ENCODE measurements around the gene MRGPRE. TPM values are rescaled to one million over a fixed set of nuclear protein-coding genes. Genes with fewer than 3 reads are reported as not detected.

MRGPRE gene
- total RNA-seq, 2 experiments from 2014 or later: not detected

DNA sequence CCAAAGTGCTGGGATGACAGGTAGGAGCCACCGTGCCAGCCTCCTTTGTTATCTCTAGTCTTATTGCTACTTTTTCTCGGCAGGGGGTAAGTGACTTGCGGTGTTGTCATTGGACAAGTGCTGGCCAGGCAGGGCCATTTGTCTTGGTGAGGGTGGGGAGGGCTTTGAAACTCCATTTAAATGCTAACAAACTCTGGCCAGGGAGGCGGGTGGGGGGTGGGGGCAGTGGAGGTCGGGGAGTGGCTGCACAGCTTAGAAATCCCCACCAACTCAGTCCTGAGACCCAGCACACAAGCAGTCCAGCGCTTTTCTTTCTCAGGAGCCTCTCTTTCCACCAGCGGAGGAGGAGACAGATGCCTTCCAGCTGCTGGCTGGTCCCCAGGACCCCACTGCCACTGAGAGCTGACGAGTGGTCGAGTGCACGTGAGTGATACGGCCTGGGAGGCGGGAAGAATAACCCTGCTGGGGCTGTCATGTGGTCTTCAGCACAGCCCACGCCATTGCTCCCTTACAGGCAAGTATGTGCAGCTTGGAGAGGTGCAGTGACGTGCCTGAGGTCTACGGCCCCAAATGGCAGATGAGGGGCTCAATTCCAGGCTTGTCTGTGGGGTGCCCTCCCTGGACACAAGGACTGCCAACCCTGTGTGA, 42.9 kb downstream of the MRGPRE start:
- ChIA-PET POLR2A (no interaction called here), CTCF (no interaction called here)
- TF ChIP-seq, protein P1, sequence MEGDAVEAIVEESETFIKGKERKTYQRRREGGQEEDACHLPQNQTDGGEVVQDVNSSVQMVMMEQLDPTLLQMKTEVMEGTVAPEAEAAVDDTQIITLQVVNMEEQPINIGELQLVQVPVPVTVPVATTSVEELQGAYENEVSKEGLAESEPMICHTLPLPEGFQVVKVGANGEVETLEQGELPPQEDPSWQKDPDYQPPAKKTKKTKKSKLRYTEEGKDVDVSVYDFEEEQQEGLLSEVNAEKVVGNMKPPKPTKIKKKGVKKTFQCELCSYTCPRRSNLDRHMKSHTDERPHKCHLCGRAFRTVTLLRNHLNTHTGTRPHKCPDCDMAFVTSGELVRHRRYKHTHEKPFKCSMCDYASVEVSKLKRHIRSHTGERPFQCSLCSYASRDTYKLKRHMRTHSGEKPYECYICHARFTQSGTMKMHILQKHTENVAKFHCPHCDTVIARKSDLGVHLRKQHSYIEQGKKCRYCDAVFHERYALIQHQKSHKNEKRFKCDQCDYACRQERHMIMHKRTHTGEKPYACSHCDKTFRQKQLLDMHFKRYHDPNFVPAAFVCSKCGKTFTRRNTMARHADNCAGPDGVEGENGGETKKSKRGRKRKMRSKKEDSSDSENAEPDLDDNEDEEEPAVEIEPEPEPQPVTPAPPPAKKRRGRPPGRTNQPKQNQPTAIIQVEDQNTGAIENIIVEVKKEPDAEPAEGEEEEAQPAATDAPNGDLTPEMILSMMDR (IDR thresholded peaks at IDR 0.05): no peak
- Mint-ChIP-seq H3K27me3 (no peaks in the 10 kb centered on the region), H3K4me1 (ENCODE audit: low read depth) (no peaks in the 10 kb centered on the region), H3K4me3 (no peak overlapping the region), H3K27ac (no peak overlapping the region), H3K36me3 (ENCODE audit: low read depth) (no peaks in the 10 kb centered on the region), H3K9me3 (no peaks in the 10 kb centered on the region)
- DNase-seq (no peak), ATAC-seq (no peak)
- intact Hi-C loops (cut with micrococcal nuclease): no loop called here

DNA sequence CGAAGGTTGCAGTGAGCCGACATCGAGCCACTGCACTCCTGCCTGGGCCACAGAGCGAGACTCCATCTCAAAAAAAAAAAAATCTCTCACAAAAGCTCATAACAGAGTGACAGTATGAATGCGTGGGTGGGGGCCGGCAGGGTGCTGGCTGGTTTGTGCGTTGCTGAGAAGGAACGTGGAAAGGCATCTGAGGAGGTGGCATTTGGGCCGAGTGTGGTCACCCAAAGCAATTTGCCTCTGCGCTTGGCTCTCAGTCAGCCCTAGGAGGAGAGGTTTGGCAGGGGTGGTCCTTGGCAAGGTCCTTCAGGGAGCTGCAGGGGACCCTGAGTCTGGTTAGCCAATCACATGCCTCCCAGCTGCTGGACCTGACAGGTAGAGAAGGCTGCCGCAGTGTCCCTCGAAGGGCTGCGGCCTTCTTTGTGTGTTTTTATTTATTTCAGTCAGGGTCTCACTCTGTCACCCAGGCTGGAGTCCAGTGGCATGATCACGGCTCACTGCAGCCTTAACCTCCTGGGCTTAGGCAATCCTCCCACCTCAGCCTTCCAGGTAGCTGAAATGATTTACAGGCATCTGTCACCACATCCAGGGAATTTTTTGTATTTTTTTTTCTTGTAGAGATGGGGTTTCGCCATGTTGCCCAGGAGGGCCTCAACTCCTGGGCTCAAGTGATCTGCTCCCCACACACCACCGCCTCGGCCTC, 43.6 kb downstream of the MRGPRE start:
- ChIA-PET CTCF (no interaction called here), POLR2A (no interaction called here)
- Mint-ChIP-seq H3K27me3 (no peaks in the 10 kb centered on the region), H3K9me3 (no peaks in the 10 kb centered on the region), H3K4me1 (ENCODE audit: low read depth) (no peaks in the 10 kb centered on the region), H3K27ac (no peak overlapping the region), H3K4me3 (no peak overlapping the region), H3K36me3 (ENCODE audit: low read depth) (no peaks in the 10 kb centered on the region)
- TF ChIP-seq, protein P1 (IDR thresholded peaks at IDR 0.05): no peak
- DNase-seq (no peak), ATAC-seq (no peak)
- intact Hi-C loops (cut with micrococcal nuclease): no loop called here

DNA sequence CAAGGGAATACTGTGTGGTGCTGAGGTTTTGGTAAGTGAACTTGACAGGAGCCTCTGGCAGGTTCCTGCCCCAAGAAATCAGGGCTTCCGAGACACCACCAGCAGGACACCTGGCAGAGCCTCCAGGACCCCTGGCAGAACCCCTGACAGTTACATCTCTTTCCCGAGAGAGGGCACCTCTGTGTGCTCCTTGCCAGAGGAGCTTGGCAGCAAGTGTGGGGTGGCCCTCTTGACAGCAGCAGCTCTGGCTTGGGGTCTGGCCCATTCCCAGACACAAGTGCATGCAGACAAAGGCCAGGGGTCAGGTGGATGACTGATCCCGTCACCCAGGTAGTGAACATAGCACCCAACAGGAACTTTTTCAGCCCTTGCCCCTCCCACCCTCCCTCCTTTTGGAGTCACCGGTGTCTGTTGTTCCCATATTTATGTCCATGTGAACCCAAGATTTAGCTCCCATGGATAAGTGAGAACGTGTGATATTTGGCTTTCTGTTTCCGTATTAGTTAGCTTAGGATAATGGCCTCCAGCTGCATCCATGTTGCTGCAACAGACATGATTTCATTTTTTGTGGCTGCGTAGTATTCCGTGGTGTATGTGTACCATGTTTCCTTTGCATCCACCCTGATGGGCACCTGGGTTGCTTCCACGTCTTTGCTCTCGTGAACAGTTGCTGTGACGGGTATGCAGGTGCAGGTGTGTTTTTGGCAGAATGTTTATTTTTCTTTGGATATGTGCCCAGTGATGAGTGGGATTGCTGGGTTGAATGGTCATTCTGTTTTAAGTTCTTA, 45.9 kb downstream of the MRGPRE start:
- CTCF ChIA-PET: no interaction called here
- H3K36me3 Mint-ChIP-seq (ENCODE audit: low read depth): no peaks in the 10 kb centered on the region
- no peak for DNase-seq
- H3K27ac Mint-ChIP-seq: no peak overlapping the region
- TF ChIP-seq, protein P1 (IDR thresholded peaks at IDR 0.05): no peak
- no peaks in the 10 kb centered on the region for H3K9me3 Mint-ChIP-seq
- H3K4me3 Mint-ChIP-seq: no peak overlapping the region
- no peaks in the 10 kb centered on the region for H3K4me1 Mint-ChIP-seq (ENCODE audit: low read depth)
- intact Hi-C loops (cut with micrococcal nuclease): no loop called here
- no peaks in the 10 kb centered on the region for H3K27me3 Mint-ChIP-seq
- ATAC-seq: no peak
- POLR2A ChIA-PET: no interaction called here

DNA sequence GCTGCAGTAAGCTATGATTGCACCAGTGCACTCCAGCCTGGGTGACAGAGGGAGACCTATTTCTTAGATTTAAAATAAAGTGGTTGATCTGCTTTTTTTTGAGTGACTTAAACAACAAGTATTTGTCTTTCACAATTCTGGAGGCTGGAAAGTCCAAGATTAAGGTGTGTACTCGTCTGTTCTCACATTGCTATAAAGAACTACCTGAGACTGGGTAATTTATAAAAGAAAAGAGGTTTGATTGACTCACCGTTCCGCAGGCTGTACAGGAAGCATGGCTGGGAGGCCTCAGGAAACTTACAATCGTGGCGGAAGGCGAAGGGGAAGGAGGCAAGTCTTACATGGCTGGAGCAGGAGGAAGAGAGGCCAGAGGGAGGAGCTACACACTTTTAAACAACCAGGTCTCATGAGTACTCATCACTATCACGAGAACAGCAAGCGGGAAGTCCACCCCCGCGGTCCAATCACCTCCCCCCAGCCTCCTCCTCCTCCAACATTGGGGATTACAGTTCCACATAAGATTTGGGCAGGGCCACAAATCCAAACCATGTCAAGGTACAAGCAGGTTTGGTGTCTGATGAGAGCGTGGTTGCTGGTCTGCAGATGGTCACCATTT, 47.4 kb downstream of the MRGPRE start:
- intact Hi-C loops (cut with micrococcal nuclease): no loop called here
- Mint-ChIP-seq H3K27me3 (no peaks in the 10 kb centered on the region), H3K4me3 (no peak overlapping the region), H3K9me3 (no peaks in the 10 kb centered on the region), H3K4me1 (ENCODE audit: low read depth) (no peaks in the 10 kb centered on the region), H3K27ac (no peak overlapping the region), H3K36me3 (ENCODE audit: low read depth) (no peaks in the 10 kb centered on the region)
- TF ChIP-seq, protein P1 (IDR thresholded peaks at IDR 0.05): no peak
- CTCF ChIA-PET: interaction anchor here (1.3 kb wide), 1 partner anchor 224 kb away, joined by 4 read pairs; no protein-coding TSS in a partner anchor
- DNase-seq (no peak), ATAC-seq (no peak)
- POLR2A ChIA-PET: no interaction called here
